HEK293 (cell line): Measurements from ENCODE around the gene FTO.
A peak's percentile ranks its signal among the peaks of the same experiment; 100 is the strongest.

Experiments used
- CTCF ChIA-PET: fragments of 350-600 bp; formaldehyde crosslinking; extraction: SDS; loops from one replicate; lab custom pipeline; 2021; ENCODE audit warnings: antibody characterized with exemption; lab: Yijun Ruan, JAX
- POLR2A ChIA-PET: fragments of 300-600 bp; formaldehyde crosslinking; extraction: SDS; loops from one replicate; lab custom pipeline; 2020; ENCODE audit warnings: antibody characterized with exemption, inconsistent platforms; lab: Yijun Ruan, JAX
- H3K27ac ChIP-seq: fragments of 200-500 bp; sonication (Bioruptor generic); 2 replicates; pipeline ENCODE4 v1.5.1; 2014; ENCODE audit warnings: low read depth, low read length, control low read depth, inconsistent platforms; ENCODE audit errors: extremely low read depth
- H3K36me3 ChIP-seq, 2 experiments: fragments of 200-500 bp in 1 of 2; sonication (Bioruptor generic) in 1 of 2; 1 replicate in 1 of 2; 2 replicates in 1 of 2; pipeline ENCODE4 v1.5.1; 2014 to 2017; ENCODE audit warnings: inconsistent platforms in 2 of 2, low read length in 2 of 2; ENCODE audit not compliant: control insufficient read depth in 2 of 2, insufficient read depth in 1 of 2
- H3K4me1 ChIP-seq: fragments of 200-500 bp; sonication (Bioruptor generic); 2 replicates; pipeline ENCODE4 v1.5.1; 2014; ENCODE audit warnings: mild to moderate bottlenecking, low read length, inconsistent platforms; ENCODE audit not compliant: control insufficient read depth, insufficient read depth
- H3K4me3 ChIP-seq: 2 replicates; pipeline ENCODE4 v1.5.1; 2011; ENCODE audit warnings: low read depth, mild to moderate bottlenecking, control low read depth, low read length, moderate library complexity
- H3K9me3 ChIP-seq: fragments of 200-500 bp; sonication (Bioruptor generic); 2 replicates; pipeline ENCODE4 v1.5.1; 2014; ENCODE audit warnings: low read depth, low read length, inconsistent platforms; ENCODE audit not compliant: control insufficient read depth, insufficient read depth
- FEZF1 ChIP-seq: fragments of 450-650 bp; formaldehyde crosslinking; IDR thresholded peaks from 2 replicates; pipeline ENCODE4 v1.5.1; 2016; ENCODE audit warnings: missing biosample characterization, missing genetic modification characterization
- IKZF3 ChIP-seq: fragments of 450-650 bp; IDR thresholded peaks from 2 replicates; pipeline ENCODE4 v1.5.0; 2018; ENCODE audit warnings: missing biosample characterization, mild to moderate bottlenecking, missing genetic modification characterization, moderate library complexity
- KLF1 ChIP-seq: fragments of 450-650 bp; formaldehyde crosslinking; IDR thresholded peaks from 2 replicates; pipeline ENCODE4 v1.5.1; 2016; ENCODE audit warnings: missing biosample characterization, missing genetic modification characterization
- KLF10 ChIP-seq: fragments of 450-650 bp; IDR thresholded peaks from 2 replicates; pipeline ENCODE4 v1.5.1; 2018; ENCODE audit warnings: missing biosample characterization, mild to moderate bottlenecking, missing genetic modification characterization
- KLF7 ChIP-seq: fragments of 450-650 bp; formaldehyde crosslinking; IDR thresholded peaks from 2 replicates; pipeline ENCODE4 v1.5.1; 2016; ENCODE audit warnings: missing biosample characterization, missing genetic modification characterization, borderline replicate concordance
- OSR2 ChIP-seq: fragments of 450-650 bp; formaldehyde crosslinking; IDR thresholded peaks from 2 replicates; pipeline ENCODE4 v1.5.1; 2016; ENCODE audit warnings: missing biosample characterization, missing genetic modification characterization
- SP7 ChIP-seq: fragments of 450-650 bp; formaldehyde crosslinking; IDR thresholded peaks from 2 replicates; pipeline ENCODE4 v1.5.1; 2016; ENCODE audit warnings: missing biosample characterization, missing genetic modification characterization
- WT1 ChIP-seq: fragments of 450-650 bp; formaldehyde crosslinking; IDR thresholded peaks from 2 replicates; pipeline ENCODE4 v1.5.1; 2016; ENCODE audit warnings: missing biosample characterization, missing genetic modification characterization
- ZBTB17 ChIP-seq: fragments of 450-650 bp; formaldehyde crosslinking; IDR thresholded peaks from 2 replicates; pipeline ENCODE4 v1.5.1; 2016; ENCODE audit warnings: missing biosample characterization, missing genetic modification characterization
- ZBTB20 ChIP-seq: fragments of 450-650 bp; formaldehyde crosslinking; IDR thresholded peaks from 2 replicates; pipeline ENCODE4 v1.5.1; 2016; ENCODE audit warnings: missing biosample characterization, missing genetic modification characterization
- ZBTB8A ChIP-seq: fragments of 450-650 bp; formaldehyde crosslinking; IDR thresholded peaks from 2 replicates; pipeline ENCODE4 v1.5.1; 2016; ENCODE audit warnings: missing biosample characterization, missing genetic modification characterization
- ZEB2 ChIP-seq: fragments of 450-650 bp; formaldehyde crosslinking; IDR thresholded peaks from 2 replicates; pipeline ENCODE4 v1.5.1; 2016; ENCODE audit warnings: missing biosample characterization, missing genetic modification characterization
- ZNF146 ChIP-seq: fragments of 450-650 bp; formaldehyde crosslinking; IDR thresholded peaks from 2 replicates; pipeline ENCODE4 v1.5.1; 2016; ENCODE audit warnings: missing biosample characterization, missing genetic modification characterization
- ZNF16 ChIP-seq: fragments of 450-650 bp; formaldehyde crosslinking; IDR thresholded peaks from 2 replicates; pipeline ENCODE4 v1.5.1; 2016; ENCODE audit warnings: low read depth, missing biosample characterization, missing genetic modification characterization
- ZNF341 ChIP-seq: fragments of 450-650 bp; formaldehyde crosslinking; IDR thresholded peaks from 2 replicates; pipeline ENCODE4; 2016; ENCODE audit warnings: low read depth, missing biosample characterization, missing genetic modification characterization
- ZNF610 ChIP-seq: fragments of 450-650 bp; formaldehyde crosslinking; IDR thresholded peaks from 2 replicates; pipeline ENCODE4 v1.5.1; 2016; ENCODE audit warnings: missing biosample characterization, missing genetic modification characterization, borderline replicate concordance
- ZNF624 ChIP-seq: fragments of 450-650 bp; formaldehyde crosslinking; IDR thresholded peaks from 2 replicates; pipeline ENCODE4 v1.5.1; 2017; ENCODE audit warnings: missing biosample characterization, missing genetic modification characterization
- ZNF629 ChIP-seq: fragments of 450-650 bp; formaldehyde crosslinking; IDR thresholded peaks from 2 replicates; pipeline ENCODE4 v1.5.1; 2017; ENCODE audit warnings: missing biosample characterization, missing genetic modification characterization
- ZNF843 ChIP-seq: fragments of 450-650 bp; formaldehyde crosslinking; IDR thresholded peaks from 2 replicates; pipeline ENCODE4 v1.5.1; 2016; ENCODE audit warnings: missing biosample characterization, missing genetic modification characterization
- TF ChIP-seq, protein P1 (sequence below): fragments of 450-650 bp; formaldehyde crosslinking; IDR thresholded peaks from 2 replicates; pipeline ENCODE4 v1.5.1; 2016; ENCODE audit warnings: missing biosample characterization, missing genetic modification characterization
- TF ChIP-seq, protein P2 (sequence below): fragments of 450-650 bp; formaldehyde crosslinking; IDR thresholded peaks from 2 replicates; pipeline ENCODE4 v1.5.1; 2017; ENCODE audit warnings: missing biosample characterization, missing genetic modification characterization
- TF ChIP-seq, protein P3 (sequence below): fragments of 450-650 bp; formaldehyde crosslinking; IDR thresholded peaks from 2 replicates; pipeline ENCODE4 v1.5.1; 2016; ENCODE audit warnings: missing biosample characterization, missing genetic modification characterization
- TF ChIP-seq, protein P4 (sequence below): fragments of 450-650 bp; formaldehyde crosslinking; IDR thresholded peaks from 2 replicates; pipeline ENCODE4 v1.5.1; 2016; ENCODE audit warnings: missing biosample characterization, missing genetic modification characterization
- TF ChIP-seq, protein P5 (sequence below): fragments of 450-650 bp; IDR thresholded peaks from 2 replicates; pipeline ENCODE4 v1.5.1; 2018; ENCODE audit warnings: missing biosample characterization, mild to moderate bottlenecking, missing genetic modification characterization

Gene FTO

DNA sequence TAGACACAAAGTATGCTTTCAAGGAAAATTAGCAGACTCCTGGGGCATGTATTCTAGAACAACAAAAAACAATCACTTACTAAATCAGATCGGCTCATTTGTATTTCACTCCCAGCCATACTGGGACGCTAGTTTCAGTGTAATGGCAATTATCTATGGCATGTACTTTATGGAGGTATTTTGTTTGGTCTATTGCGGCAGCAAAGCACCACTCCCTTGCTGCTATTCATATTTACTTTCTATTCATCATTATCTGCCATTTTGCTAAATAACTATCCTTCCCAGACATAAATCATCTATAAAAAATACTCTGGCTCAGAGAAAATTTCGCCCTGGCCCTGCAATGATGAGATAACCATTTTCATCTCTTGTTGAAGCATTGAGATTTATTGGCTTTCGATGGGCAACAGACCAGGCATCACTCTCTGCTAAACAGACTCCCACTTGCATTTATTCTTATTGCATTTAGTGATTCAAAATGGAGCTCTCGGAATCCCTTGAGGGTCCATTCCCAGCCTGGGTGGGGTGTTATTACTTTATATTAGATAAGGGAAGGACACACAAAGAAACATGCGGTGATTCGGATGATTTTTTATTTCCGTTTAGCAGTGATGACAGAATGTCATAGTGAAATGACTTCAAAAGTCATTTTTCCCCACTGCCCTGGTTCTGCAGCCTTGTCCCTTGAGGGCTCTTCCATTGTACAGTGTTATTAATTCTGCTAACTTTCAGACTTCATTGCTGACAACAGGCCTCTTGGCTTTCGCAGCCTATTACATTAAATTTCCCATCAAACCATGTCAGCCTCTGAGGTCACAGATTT, 356.9 kb downstream of the FTO start:
- Histone ChIP-seq H3K9me3 (no peaks in the 10 kb centered on the region), H3K27ac (no peak overlapping the region), H3K36me3 (no peaks in the 10 kb centered on the region), H3K4me1 (peaks cover 6% of the 10 kb centered on the region; the same call in 1 of the 2 replicates), H3K4me3 (no peak overlapping the region)
- ChIA-PET POLR2A (no interaction called here), CTCF (interaction anchor here (0.7 kb wide), 1 partner anchor 301 kb away, joined by 3 read pairs; no protein-coding TSS in a partner anchor)
- TF ChIP-seq, protein P1, sequence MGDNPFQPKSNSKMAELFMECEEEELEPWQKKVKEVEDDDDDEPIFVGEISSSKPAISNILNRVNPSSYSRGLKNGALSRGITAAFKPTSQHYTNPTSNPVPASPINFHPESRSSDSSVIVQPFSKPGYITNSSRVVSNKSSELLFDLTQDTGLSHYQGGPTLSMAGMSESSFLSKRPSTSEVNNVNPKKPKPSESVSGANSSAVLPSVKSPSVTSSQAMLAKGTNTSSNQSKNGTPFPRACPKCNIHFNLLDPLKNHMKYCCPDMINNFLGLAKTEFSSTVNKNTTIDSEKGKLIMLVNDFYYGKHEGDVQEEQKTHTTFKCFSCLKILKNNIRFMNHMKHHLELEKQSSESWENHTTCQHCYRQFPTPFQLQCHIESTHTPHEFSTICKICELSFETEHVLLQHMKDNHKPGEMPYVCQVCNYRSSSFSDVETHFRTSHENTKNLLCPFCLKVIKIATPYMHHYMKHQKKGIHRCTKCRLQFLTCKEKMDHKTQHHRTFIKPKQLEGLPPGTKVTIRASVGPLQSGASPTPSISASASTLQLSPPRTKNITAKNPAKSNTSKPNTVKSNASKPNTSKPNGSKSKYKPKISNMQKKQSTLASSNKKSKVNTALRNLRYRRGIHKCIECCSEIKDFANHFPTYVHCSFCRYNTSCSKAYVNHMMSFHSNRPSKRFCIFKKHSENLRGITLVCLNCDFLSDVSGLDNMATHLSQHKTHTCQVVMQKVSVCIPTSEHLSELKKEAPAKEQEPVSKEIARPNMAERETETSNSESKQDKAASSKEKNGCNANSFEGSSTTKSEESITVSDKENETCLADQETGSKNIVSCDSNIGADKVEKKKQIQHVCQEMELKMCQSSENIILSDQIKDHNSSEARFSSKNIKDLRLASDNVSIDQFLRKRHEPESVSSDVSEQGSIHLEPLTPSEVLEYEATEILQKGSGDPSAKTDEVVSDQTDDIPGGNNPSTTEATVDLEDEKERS (tag by site-specific recombination), result no peak
- TF ChIP-seq, protein P2, sequence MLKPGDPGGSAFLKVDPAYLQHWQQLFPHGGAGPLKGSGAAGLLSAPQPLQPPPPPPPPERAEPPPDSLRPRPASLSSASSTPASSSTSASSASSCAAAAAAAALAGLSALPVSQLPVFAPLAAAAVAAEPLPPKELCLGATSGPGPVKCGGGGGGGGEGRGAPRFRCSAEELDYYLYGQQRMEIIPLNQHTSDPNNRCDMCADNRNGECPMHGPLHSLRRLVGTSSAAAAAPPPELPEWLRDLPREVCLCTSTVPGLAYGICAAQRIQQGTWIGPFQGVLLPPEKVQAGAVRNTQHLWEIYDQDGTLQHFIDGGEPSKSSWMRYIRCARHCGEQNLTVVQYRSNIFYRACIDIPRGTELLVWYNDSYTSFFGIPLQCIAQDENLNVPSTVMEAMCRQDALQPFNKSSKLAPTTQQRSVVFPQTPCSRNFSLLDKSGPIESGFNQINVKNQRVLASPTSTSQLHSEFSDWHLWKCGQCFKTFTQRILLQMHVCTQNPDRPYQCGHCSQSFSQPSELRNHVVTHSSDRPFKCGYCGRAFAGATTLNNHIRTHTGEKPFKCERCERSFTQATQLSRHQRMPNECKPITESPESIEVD (tag by site-specific recombination), result peak; percentile 97
- 0 out of 2 replicates have a peak, but pooled peaks have one; percentile 11 for TF ChIP-seq SP7 (tag by site-specific recombination)
- peak; percentile 94 for TF ChIP-seq WT1 (tag by site-specific recombination)
- peak; percentile 33; the same call in 1 of the 2 replicates for TF ChIP-seq ZEB2 (tag by site-specific recombination)
- TF ChIP-seq, protein P3, sequence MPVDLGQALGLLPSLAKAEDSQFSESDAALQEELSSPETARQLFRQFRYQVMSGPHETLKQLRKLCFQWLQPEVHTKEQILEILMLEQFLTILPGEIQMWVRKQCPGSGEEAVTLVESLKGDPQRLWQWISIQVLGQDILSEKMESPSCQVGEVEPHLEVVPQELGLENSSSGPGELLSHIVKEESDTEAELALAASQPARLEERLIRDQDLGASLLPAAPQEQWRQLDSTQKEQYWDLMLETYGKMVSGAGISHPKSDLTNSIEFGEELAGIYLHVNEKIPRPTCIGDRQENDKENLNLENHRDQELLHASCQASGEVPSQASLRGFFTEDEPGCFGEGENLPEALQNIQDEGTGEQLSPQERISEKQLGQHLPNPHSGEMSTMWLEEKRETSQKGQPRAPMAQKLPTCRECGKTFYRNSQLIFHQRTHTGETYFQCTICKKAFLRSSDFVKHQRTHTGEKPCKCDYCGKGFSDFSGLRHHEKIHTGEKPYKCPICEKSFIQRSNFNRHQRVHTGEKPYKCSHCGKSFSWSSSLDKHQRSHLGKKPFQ (tag by site-specific recombination), result peak; percentile 21; the same call in 1 of the 2 replicates
- peak; percentile 26; the same call in 1 of the 2 replicates for TF ChIP-seq FEZF1 (tag by site-specific recombination)
- TF ChIP-seq ZBTB8A (tag by site-specific recombination), result peak; percentile 31; the same call in 1 of the 2 replicates
- peak; percentile 76 for TF ChIP-seq ZNF629
- peak; percentile 76 for TF ChIP-seq ZNF341
- TF ChIP-seq ZBTB20 (tag by site-specific recombination), result no peak
- peak; percentile 23; the same call in 1 of the 2 replicates for TF ChIP-seq ZNF843 (tag by site-specific recombination)
- no peak for TF ChIP-seq ZNF624
- peak; percentile 73; the same call in 1 of the 2 replicates for TF ChIP-seq ZBTB17
- peak; percentile 74 for TF ChIP-seq KLF10 (tag by site-specific recombination)
- no peak for TF ChIP-seq ZNF610 (tag by site-specific recombination)
- TF ChIP-seq, protein P4, sequence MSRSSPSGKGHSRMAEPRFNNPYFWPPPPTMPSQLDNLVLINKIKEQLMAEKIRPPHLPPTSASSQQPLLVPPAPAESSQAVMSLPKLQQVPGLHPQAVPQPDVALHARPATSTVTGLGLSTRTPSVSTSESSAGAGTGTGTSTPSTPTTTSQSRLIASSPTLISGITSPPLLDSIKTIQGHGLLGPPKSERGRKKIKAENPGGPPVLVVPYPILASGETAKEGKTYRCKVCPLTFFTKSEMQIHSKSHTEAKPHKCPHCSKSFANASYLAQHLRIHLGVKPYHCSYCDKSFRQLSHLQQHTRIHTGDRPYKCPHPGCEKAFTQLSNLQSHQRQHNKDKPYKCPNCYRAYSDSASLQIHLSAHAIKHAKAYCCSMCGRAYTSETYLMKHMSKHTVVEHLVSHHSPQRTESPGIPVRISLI, result no peak
- no peak for TF ChIP-seq KLF7 (tag by site-specific recombination)
- no peak for TF ChIP-seq KLF1
- TF ChIP-seq OSR2, result peak; percentile 51; the same call in 1 of the 2 replicates
- TF ChIP-seq IKZF3 (tag by site-specific recombination), result peak; percentile 47
- no peak for TF ChIP-seq ZNF16 (tag by site-specific recombination)
- TF ChIP-seq, protein P5, sequence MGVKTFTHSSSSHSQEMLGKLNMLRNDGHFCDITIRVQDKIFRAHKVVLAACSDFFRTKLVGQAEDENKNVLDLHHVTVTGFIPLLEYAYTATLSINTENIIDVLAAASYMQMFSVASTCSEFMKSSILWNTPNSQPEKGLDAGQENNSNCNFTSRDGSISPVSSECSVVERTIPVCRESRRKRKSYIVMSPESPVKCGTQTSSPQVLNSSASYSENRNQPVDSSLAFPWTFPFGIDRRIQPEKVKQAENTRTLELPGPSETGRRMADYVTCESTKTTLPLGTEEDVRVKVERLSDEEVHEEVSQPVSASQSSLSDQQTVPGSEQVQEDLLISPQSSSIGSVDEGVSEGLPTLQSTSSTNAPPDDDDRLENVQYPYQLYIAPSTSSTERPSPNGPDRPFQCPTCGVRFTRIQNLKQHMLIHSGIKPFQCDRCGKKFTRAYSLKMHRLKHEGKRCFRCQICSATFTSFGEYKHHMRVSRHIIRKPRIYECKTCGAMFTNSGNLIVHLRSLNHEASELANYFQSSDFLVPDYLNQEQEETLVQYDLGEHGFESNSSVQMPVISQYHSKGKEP (tag by site-specific recombination), result peak; percentile 68
- TF ChIP-seq ZNF146, result peak; percentile 21
